AG09309 (cell line): ENCODE results near the gene MYBPHL.

Experiments used
- DNase-seq: peaks from one replicate; pipeline ENCODE4 v3.0.0-alpha.2; 2010; ENCODE audit warnings: low read depth
- H3K4me3 ChIP-seq: 2 replicates; pipeline ENCODE4 v1.5.1; 2011; ENCODE audit warnings: mild to moderate bottlenecking, low read depth, low read length, moderate library complexity; ENCODE audit not compliant: control insufficient read depth
- TF ChIP-seq, protein P1 (sequence below): IDR thresholded peaks from 2 replicates; pipeline ENCODE4 v1.5.1; 2011; ENCODE audit warnings: mild to moderate bottlenecking, low read depth, low read length, inconsistent platforms; ENCODE audit not compliant: insufficient read depth, control insufficient read depth; ENCODE audit errors: missing control alignments

The MYBPHL gene

DNA sequence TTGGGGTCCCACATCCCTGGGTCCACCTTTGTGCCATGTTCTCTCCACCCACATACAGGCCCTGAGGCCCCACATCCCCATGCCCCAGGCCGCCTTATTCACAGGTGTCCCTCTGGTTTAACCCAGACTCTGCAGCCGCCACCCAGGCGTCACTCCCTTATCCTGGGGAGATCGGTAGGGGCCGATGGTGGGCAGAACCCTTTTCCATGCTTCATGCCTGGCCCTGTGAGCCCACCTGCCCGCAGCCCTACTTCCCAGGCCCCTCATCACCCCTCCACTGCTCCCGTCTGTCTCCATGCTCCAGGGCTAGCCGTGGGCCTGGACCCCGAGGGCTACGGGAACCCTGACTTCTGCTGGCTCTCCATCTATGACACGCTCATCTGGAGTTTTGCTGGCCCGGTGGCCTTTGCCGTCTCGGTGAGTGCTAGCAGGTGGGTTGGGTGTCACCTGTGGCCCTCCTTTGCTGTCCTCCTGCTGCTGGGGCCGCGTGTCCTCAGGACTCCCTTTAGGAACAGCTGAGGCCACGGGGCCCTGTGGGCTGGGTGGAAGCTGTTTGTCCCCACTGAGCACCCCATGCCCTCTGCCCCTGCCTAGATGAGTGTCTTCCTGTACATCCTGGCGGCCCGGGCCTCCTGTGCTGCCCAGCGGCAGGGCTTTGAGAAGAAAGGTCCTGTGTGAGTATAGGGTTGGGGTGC is 36.0 kb downstream of the MYBPHL start:
- no peak overlapping the region for H3K4me3 ChIP-seq
- no peak for DNase-seq
- TF ChIP-seq, protein P1, sequence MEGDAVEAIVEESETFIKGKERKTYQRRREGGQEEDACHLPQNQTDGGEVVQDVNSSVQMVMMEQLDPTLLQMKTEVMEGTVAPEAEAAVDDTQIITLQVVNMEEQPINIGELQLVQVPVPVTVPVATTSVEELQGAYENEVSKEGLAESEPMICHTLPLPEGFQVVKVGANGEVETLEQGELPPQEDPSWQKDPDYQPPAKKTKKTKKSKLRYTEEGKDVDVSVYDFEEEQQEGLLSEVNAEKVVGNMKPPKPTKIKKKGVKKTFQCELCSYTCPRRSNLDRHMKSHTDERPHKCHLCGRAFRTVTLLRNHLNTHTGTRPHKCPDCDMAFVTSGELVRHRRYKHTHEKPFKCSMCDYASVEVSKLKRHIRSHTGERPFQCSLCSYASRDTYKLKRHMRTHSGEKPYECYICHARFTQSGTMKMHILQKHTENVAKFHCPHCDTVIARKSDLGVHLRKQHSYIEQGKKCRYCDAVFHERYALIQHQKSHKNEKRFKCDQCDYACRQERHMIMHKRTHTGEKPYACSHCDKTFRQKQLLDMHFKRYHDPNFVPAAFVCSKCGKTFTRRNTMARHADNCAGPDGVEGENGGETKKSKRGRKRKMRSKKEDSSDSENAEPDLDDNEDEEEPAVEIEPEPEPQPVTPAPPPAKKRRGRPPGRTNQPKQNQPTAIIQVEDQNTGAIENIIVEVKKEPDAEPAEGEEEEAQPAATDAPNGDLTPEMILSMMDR = no peak

- no peak for DNase-seq
- no peak overlapping the region for H3K4me3 ChIP-seq
- TF ChIP-seq, protein P1 = no peak
Measured at GRCh38 chr1:109269981-109270622, 36.7 kb downstream of the MYBPHL start.

DNA sequence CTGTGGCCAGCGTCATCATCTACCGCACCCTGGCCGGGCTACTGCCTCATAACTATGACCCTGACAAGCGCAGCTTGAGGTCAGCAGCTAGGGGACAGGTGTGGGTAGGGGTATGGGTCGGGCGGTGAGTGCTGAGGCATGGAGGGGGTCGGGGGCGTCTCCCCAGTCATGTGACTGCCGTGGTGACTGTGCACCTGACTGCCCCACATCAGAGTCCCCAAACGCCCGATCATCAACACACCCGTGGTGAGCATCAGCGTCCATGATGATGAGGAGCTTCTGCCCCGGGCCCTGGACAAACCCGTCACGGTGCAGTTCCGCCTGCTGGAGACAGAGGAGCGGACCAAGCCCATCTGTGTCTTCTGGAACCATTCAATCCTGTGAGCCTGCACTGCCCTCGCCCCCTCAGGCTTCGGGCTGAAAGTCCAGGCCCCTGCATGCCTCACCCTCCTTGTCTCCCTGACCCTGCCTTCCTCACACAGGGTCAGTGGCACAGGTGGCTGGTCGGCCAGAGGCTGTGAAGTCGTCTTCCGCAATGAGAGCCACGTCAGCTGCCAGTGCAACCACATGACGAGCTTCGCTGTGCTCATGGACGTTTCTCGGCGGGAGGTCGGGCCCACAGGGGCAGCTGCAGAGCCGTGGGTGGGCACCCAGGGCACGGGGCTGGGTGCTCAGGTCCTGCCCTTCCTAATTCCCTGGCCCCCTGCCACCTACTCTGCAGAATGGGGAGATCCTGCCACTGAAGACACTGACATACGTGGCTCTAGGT is 37.4 kb downstream of the MYBPHL start:
- H3K4me3 ChIP-seq = no peak overlapping the region
- TF ChIP-seq, protein P1 = no peak
- no peak for DNase-seq

DNA sequence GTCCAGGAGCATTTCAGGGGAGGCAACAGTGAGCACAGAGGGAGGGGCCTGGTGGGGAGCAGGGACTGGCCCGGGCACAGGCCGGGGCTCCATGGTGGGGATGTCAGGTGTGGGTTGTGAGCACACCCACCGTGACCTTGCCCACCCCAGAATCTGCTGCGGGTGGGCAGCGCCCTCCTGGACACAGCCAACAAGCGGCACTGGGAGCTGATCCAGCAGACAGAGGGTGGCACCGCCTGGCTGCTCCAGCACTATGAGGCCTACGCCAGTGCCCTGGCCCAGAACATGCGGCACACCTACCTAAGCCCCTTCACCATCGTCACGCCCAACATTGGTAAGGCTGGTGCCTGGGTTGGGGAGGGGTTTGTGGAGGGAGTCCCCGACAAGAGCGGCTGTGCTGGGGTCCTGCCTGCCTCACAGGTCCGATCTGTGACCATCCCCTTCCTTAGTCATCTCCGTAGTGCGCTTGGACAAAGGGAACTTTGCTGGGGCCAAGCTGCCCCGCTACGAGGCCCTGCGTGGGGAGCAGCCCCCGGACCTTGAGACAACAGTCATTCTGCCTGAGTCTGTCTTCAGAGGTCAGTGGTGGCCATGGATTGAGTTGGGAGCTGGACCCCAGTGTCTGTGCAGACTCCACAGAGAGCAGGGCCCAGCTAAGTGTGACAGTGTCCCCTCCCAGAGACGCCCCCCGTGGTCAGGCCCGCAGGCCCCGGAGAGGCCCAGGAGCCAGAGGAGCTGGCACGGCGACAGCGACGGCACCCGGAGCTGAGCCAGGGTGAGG is 38.2 kb downstream of the MYBPHL start:
- TF ChIP-seq, protein P1 = no peak

GRCh38 chr1:109267743-109268300 is 39.0 kb downstream of the MYBPHL start:
- TF ChIP-seq, protein P1 = no peak

More for the DNA sequence above, 38.2 kb downstream of the MYBPHL start:
- no peak overlapping the region for H3K4me3 ChIP-seq
- DNase-seq = no peak

DNA sequence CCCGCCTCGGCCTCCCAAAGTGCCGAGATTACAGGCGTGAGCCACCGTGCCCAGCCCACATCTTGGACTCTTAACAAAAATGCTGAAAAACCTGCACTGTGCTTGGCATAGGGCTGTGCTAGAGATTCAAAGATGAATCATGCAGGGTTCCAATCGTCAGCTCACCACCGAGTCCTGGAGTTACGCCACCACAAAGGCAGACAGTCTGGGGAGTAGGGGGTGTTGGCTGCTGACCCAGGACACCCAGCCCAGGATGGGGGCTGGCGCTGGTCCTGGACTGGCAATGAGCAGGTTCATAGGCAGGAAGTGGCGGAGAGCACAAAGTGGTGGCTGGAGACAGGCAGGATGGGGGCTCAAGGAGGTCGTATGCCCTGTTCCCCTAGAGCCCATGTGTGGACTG is 39.8 kb downstream of the MYBPHL start:
- DNase-seq = no peak
- no peak overlapping the region for H3K4me3 ChIP-seq
- TF ChIP-seq, protein P1 = no peak

More at GRCh38 chr1:109267743-109268300, 39.0 kb downstream of the MYBPHL start:
- no peak for DNase-seq
- H3K4me3 ChIP-seq = no peak overlapping the region
